GM18498 (cell line): ENCODE measurements around the gene KCNE3.
"Not testable (repeated sequence)": the region's sequence is repeated elsewhere in the genome, so short reads cannot be mapped to it uniquely, and the experiment has no call there.

ENCODE experiments used
- ATAC-seq: cut with Tn5 transposase; IDR thresholded peaks from one replicate; pipeline ENCODE4 v1.9.1; 2021; ENCODE audit warnings: mild to moderate bottlenecking, moderate library complexity; ENCODE audit not compliant: unreplicated experiment

The KCNE3 gene

DNA sequence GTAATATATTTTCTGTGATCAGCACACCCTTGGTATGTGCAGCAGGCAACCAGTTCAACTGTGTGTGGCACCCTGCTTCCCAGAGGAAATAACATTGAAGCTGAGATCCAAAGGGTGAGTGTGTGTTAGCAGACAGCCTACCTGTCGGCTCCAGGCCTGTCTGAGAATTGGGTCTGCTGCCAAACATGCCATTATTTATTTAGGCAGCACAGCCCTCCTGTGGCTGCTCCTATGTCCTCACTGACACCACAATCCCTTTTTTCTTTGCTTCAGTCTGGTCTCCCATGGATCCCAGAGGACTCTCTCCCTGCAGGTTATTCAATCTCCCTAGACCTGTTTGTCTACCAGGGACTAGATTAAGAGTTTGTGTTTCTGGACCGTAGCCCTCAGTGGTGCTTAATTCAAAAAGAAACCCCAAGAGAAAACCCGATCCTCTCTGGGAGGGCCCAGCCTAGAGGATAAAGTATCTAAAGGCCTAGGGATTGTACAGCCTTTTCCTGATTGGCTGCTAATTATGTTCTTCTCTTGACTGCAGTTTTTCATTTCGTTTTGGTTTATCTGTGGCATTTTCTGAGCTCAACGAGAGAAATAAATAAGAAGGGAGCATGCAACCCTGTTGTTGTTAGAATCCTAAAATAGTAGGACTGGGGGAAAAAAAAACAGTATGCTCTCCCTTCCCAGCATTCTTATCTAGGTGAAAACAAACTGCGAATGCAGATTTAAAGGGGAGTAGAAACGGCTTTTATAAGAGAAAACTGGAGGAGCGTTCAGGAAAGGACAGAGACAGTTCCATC is 24.1 kb downstream of the KCNE3 start:
- ATAC-seq, result no peak

DNA sequence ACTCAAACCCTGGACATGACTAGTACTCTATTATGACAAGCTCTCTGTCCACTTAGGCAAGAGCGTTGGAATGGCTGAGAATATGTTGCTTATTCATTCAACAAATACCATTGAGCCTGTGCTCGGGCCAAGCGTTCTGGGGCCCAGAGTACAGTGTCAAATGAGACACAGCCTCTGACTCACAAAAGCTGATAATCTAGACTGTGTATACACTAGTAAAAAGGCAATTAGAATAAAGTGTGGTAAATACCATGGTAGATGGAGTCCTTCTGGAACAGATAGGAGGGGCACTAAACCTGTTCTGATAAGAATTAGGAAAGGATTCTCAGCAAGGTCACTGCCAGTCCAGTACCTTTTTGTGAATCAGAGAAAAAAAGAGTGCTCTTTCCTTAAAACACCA is 24.7 kb downstream of the KCNE3 start:
- ATAC-seq, result no peak

DNA sequence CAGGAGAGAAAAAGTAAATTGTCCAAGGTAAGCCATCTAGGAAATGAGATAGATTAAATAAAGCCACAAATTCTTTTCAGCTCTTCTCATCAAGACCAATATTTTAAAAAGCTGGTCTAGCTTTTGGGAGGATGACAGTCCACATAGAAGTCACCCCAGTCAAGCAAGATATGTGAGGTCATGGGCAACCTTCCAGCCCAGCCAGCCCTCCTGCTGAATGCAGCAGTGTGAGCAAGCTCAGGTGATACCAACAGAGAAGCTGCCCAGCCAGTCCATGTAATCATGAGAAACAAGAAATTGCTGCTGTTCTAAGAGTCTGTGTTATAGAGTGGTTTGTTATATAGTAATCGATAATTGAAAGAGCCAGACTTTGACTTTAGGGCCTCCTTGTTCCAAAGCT is 28.7 kb downstream of the KCNE3 start:
- ATAC-seq, result no peak

DNA sequence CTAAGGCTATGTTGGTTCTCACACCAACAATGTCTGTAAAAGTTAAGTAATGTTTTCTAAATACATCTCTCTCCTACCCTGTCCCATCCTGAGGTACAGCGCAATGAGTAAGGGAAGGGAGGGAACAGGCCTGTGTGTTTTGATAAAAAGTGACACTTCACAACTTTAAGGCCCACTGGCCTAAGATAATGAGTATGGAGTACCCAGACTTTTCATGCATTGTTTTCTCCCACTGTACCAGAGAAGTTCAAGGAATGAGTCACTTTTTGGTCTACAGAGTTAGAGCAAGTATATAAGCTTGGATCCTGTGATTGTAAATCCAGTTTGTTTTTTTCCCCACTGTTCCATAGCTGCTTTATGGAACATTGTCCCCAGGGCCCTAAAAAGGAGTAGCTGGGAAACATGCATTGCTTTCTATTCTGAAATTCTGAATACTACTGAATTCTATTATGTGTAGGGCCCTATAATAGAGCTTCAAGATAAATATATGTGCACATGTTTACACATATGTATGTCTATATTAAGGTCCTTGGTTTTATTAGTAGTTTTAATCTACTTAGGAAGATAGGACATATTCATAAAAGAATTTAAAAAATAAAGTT is 29.8 kb downstream of the KCNE3 start:
- no peak for ATAC-seq

DNA sequence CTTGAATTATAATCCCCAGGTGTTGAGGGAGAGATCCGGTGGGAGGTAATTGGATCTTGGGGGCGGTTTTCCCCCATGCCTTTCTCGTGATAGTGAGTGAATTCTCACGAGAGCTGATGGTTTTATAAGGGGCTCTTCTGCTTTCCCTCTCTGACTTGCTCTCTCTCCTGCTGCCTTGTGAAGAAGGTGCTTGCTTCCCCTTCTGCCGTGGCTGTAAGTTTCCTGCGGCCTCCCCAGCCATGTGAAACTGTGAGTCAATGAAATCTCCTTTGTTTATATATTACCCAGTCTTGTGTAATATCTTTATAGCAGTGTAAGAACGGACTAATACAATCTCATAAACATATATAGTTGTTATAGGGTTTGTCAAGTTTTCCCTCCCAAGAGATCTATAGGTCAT is 32.8 kb downstream of the KCNE3 start:
- ATAC-seq, result no peak

DNA sequence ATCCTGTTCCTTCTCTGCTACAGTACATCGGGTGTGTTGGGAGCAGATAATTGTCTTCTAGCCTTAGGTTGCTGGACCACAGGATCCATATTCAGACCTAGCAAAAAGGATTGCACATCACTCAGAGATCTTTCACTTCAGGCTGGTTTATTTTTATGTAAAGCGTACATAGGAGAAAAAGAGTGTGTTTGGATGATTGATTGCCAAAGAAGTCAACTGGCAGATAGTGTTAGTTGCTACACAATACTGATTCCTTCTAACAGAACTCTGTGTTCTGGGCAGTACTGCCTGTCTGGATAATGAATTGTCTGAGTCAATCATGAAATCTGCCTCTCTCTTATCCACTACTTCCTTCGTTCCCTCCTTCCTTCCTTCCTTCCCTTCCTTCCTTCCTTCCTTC is 38.1 kb downstream of the KCNE3 start:
- ATAC-seq, result no peak

DNA sequence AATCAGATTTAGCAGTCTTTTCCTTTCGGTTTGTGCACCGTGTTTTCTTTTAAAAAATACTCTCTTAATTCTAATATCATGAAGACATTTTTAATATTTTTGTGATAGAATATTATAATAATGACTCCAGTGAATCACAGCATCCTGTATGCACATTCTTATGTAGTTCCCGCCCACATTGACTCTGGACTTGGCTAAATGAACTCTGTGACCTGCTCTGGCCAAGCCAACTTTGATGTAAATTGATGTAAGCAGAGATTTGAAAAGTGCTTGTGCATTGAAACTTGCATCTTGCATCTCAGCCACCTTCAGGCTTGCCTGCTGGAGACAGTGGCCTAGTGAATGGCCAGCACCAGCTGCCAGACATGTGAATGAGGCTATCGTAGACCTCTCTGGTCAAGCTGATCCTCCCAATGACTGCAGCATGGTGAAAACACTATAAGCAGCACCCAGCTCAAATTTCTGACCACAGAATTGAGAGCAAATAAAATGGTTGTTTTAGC is 39.9 kb downstream of the KCNE3 start:
- no peak for ATAC-seq

DNA sequence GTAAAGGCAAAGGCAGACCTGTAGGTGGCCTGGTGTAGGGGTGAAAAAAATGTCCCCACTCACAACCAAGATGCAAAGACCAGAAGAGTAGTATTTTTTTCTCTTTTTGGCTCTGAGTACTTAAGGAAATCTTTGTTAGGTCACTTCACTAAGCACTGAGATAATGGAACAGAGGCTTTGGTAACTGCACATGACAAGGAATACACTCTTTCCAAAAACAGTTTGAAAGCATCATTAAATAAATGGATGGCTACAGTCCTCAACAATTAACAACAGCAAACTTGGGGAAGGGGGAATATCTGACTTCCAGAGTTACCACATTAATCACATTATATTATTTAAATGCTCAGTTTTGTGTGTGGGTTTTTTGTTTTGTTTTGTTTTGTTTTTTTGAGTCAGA is 42.2 kb downstream of the KCNE3 start:
- ATAC-seq, result no peak

DNA sequence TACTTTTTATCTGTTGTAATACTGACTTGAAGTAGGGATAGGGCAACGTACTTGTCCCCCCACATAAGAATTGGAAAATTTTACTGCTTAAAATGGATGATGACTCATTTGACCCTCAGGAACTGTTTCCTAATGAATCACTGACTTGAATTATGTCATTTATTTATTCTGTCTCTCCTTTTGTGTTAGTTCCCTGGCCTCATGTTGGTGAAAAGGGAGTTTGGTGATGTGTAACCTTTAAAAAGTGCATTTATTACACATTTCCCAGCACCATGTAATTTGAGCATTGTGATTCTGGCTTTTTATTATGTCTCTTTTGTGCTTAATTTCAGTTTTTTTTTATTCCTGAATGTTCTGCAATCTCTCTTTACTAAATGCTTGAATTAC is 48.8 kb downstream of the KCNE3 start:
- no peak for ATAC-seq

DNA sequence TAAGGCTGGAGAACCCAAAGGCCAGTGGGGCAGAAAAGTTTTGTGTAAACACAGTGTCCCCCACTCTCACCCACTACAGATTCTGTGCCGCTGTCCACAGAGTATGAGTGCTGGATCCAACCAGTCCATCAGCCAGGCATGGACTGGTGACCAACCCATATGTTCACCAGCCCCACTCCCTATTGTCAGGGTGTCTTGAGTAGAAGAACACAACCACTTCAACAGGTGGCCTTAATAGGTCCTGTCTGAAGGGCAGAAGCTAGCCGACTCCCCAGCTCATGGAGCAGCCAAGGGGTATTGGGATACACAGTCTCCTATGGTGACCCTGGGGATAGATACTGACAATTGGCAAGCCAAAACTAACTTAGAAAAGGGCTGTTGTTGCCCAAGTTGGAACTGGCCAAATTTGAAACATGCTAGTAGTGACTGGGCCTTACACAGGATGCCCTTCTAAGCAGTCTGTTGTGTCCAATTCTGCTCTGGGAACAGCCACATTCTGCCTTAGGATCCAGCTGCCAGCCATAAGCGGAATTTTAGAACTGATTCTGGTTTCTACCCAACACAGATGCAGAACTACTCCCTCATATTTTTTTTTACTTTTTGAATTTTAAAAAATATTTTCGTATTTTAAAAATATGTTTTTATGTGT is 49.4 kb downstream of the KCNE3 start:
- no peak for ATAC-seq

DNA sequence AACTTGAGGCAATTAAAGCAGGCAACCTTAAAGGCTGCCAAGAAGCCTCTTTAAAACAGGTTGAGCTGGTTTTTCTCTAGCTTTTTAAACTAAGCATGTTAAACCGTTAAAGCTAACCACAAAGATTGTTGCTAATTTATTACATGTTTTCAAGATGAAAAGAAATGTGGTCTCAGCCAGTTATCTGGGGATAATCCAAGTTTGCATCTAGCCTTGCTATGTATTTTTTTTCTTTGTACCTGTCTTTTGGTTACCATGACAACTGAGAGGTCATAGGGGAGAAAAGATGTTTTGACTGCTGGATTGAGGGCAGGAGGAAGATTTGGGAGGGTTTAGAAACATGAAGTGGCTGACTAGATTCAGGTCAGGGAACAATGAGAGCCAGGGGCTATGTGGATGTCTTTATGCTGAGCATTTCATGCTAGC is 50.0 kb downstream of the KCNE3 start:
- ATAC-seq, result no peak

DNA sequence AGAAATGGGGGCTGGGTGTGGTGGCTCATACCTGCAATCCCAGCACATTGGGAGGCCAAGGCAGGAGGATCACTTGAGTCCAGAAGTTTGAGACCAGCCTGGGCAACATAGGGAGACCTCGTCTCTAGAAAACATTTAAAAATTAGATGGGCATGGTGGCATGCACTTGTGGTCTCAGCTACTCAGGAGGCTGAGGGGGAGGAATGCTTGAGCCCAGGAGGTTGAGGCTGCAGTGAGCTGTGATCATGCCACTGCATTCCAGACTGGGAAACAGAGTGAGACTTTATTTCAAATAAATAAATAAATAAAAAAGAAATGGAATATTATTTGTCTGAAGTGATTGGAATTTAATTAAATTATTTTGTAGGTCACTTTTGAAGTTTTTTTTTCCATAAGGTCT is 50.4 kb downstream of the KCNE3 start:
- not testable (repeated sequence) for ATAC-seq

DNA sequence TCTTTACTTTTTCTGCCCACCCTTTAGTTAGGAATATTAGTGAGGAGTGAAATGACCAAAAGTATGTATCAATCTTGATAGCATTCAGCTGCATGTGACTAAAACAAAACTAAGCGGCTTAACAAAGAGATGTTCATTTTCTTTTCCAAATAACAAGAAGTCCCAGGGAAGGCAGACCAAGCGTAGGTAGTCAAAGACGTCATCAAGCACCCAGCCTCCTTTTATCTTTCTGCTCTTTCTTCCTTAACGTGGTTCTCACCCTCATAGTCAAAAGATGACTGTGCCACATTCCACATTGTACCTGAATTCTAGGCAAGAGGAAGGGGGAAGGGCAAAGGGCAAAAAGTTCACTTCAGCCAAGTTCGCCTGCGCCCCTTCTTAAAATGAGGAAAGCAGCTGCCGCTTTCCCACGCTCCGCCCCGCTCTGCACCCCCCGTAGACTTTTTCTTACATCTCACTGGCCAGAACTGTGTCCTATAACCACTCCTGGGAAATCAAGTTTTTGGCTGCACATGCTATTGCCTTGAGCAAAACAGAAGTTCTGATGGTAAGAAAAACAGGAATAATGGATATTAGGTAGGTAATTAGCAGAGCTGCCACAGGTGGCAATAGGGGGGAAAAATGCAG is 54.5 kb downstream of the KCNE3 start:
- ATAC-seq, result no peak

DNA sequence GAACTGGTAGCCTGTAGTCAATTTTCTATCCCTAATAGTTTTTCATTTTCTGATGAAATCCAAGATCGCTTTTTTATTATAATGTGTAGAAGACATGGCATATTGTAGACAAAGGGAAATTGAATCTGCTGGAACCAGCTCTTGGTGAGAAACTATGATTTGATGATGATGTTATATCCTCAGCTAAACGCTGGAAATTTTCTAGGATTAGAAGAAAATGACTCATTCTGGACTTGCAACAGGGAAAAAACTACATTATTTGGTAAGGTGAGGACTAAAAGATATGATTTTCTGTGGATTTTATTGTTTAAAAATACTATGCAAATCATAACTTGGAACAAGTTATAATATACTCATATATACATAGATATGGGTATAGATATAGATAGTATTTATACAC is 55.0 kb downstream of the KCNE3 start:
- ATAC-seq, result no peak

DNA sequence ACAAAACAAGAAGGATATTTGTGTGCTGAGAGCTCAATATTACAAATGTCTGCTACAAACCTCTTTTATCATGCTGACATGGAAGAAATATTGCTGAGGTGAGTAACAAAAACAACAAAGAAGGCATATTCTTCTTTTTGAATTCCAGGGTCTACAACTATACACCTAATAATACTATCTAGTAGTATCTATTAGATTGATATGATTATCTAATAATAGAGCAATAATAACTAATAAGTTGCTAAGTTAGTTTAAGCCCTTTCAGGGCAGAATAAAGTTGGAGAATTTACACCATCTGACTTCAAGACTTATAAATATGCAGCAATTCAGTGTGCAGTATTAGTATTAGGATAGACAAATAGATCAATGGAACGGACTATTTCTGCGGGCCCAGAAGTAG is 57.7 kb downstream of the KCNE3 start:
- ATAC-seq, result no peak
